GM21786 (cell line): Measurements from ENCODE around the gene RIPOR3.
"Not testable (repeated sequence)": the region's sequence is repeated elsewhere in the genome, so short reads cannot be mapped to it uniquely, and the experiment has no call there.

Source experiments
- ATAC-seq: cut with Tn5 transposase; IDR thresholded peaks from one replicate; pipeline ENCODE4 v1.9.1; 2021; ENCODE audit not compliant: unreplicated experiment

RIPOR3 gene

DNA sequence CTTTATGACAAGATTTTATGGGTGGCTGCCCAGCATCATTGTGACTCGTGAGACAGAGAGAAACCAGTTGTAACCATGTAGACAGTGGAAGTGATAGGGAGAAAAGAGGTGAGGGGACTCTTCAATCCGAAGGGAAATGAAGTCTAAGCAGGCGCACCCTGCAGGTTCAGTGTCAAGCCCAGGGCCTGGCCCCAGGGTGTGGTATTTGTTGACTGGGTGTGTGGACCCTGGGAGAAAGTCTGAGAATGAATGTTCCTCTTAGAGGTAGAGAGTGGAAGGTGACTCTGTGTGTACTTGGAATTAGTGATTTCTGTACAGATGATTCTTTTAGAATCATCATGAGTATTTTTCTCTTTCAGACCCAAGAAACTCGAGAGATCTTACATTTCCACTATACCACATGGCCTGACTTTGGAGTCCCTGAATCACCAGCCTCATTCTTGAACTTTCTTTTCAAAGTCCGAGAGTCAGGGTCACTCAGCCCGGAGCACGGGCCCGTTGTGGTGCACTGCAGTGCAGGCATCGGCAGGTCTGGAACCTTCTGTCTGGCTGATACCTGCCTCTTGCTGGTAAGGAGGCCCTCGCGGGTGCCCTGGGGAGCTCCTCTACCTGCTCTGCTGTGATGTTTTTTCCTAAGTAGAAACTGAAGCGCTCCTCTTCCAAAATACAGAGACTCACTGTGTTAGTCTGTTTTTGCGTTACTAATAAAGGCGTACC lies 113.1 kb downstream of the RIPOR3 start:
- ATAC-seq: no peak

GRCh38 chr20:50577175-50578018 lies 113.9 kb downstream of the RIPOR3 start:
- no peak for ATAC-seq

GRCh38 chr20:50575865-50576720 lies 115.2 kb downstream of the RIPOR3 start:
- ATAC-seq: no peak

DNA sequence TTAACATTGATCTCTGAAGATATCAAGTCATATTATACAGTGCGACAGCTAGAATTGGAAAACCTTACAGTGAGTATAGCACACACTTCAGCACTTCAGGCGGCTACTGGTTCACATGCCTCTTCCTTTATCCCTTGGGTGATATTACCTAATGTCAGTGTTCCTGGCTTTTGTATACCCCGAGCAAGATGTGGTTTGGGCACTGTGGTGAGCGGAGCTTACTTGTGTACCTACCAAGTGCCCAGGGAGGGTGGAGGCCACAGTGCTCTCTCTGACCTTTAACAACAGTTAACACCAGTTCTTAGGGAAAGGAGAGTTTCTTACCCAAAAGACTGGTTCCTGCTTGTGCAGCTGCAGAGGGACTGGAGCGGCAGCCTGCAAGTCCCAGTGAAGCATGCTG lies 116.8 kb downstream of the RIPOR3 start:
- ATAC-seq: no peak

DNA sequence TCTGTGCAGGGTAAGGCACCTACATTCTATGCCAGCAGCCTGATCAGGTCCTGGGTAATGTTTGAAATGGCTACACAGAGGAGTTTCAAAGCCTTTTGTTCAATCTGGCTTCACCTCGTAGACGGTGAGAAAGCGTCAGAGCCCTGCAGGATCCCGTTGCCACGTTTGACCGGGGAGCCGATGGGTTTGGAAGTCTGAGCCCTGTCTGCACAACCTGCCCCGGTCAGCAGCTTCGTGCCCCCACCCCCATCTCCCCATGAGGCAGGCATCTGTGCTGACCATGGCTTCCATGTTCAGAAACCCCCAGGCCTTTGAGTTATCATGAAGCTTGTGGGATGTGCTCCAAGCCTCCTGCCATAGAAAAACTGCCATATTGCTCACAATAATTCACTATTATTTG lies 117.2 kb downstream of the RIPOR3 start:
- no peak for ATAC-seq

DNA sequence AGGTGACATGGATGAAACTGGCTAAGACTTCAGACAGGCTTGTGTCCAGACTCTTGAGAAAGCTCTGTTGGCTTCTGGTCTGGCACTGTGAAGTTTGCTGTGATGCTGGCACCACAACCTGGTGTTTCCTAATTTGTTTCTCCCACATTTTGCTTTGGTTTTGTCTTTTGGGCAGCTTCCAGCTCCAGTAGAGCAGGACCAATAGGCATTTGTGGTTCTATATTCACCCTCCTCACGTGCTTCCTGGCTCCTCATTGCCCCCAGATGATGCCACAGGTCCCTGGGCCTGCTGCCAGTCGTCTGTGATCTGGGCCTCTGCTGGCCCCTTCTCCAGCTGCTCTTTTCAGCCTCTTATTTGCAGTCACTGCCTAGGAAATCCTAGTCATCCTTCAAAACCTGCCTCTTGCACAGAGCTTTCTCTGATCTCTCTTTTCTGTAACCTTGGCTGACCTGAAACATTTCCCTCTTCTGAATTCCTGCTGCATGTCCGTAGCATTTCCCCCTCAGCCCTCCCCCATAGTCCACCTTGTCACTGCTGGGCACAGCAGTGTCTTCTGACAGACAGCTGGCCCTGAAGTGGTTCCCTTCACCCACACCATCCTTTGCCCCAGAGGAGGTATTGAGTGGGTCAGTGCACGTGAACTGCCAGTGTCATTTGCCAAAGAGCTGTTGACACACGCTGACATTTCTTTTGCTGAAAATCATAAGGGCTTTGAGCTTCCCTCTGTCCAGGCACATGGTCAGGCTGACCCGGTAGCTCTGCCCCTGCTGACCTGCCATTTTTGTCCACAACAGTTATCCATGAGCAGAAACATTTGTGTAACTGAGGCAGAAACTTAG lies 118.2 kb downstream of the RIPOR3 start:
- no peak for ATAC-seq

DNA sequence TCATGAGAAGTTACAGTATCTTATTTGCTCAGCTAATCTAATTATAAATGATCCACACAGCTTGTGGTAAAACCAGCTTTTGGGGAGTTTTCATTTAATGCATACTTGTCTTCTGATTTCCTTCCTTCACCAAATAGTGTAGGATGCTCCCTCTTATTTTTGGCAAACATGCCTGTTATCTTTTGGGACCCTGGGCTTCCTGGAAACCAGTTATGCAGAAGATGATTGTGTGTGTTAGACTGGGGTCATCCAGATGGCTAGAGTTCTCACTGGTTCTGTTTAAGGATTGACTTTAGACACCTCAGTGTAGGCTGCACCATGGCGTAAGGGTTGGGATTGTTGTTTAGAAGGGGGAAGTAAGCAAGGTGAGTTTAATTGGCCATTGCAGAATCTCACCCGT lies 119.9 kb downstream of the RIPOR3 start:
- no peak for ATAC-seq

GRCh38 chr20:50569864-50570836 lies 121.2 kb downstream of the RIPOR3 start:
- ATAC-seq: no peak

- ATAC-seq: not testable (repeated sequence)
Observed at GRCh38 chr20:50569487-50569863, 121.9 kb downstream of the RIPOR3 start.

DNA sequence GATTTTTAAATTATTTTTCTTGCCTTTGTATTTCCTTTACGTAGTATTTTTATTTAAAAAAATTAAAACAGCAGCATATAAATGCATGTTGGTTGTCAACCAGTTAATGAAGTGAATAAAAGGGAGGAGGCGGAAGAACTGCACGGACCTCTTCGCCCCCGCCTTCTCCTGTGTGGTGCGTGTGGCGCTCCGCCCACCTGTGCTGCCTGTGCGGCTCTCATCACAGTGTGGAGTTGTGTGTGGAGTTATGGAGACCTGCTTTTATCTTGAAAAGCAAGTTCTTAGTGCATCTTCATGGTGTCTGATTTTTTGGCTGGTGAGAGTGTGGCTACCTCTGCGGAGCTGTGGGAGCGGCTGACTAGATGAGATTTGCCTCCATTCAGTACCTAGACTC lies 122.8 kb downstream of the RIPOR3 start:
- no peak for ATAC-seq

- no peak for ATAC-seq
Observed at GRCh38 chr20:50567860-50568548, 123.3 kb downstream of the RIPOR3 start.

DNA sequence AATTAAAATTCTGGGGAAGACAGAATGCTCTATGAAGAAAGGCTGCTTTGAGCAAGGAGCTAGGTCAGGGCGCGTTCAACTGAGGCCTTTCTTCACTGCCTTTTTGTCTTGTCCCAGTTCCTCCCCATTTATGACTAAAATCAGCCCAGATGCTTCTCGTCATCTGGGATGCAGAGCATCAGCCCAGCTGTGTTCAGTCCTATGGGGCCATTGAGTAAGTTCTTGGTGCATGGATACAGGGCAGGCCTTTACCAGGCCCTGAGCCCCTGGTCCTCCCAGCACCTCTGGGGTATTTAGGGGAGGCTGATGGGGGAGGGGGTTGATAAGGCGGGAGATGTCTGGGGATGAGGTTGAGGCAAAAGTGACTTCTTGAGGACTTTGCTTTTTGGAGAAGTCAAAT lies 125.5 kb downstream of the RIPOR3 start:
- ATAC-seq: no peak

DNA sequence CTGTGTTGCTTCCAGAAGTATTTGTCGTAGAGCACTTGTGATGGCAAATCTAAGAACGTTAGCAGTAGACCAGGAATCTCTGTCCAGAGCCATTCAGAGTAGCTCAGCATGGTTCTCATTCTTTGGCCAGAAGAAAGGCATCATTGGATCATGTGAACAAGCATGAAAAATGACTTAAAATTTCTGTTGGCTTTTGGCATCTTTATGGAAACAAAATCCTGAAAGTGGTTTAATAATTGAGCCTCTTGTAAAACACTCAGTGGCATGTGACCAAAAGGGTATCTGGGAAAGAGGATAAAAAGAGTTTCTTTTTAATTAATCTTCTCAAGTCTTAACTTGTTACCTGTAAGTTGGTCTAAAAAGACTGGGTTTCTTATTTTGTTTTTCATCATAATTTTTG lies 126.0 kb downstream of the RIPOR3 start:
- ATAC-seq: no peak

GRCh38 chr20:50563133-50563944 lies 128.0 kb downstream of the RIPOR3 start:
- ATAC-seq: no peak

GRCh38 chr20:50562262-50562701 lies 129.1 kb downstream of the RIPOR3 start:
- no peak for ATAC-seq

GRCh38 chr20:50561379-50562078 lies 129.8 kb downstream of the RIPOR3 start:
- ATAC-seq: no peak

- no peak for ATAC-seq
Observed at GRCh38 chr20:50560867-50561266, 130.5 kb downstream of the RIPOR3 start.
